Stomach (tissue), 9 donors: ENCODE results near the gene PRDM2. TPM values are rescaled to one million over a fixed set of nuclear protein-coding genes. Genes with fewer than 3 reads are reported as not detected.

Experiments used
- DNase-seq, 2 donors: peaks; one replicate each; pipeline versions ENCODE4 v3.0.0 to v3.0.0-alpha.2; 2013 to 2019
- H3K27ac ChIP-seq, 5 donors: fragments of 200-600 bp in 4 of 5; sonication (generic) in 4 of 5; one replicate each; pipeline ENCODE4 v1.5.1; 2013 to 2019; ENCODE audit warnings: mild to moderate bottlenecking in 1 of 5, moderate library complexity in 1 of 5
- H3K27me3 ChIP-seq, 3 donors: fragments of 200-600 bp; sonication (generic); one replicate each; pipeline ENCODE4 v1.5.1; 2017 to 2019; ENCODE audit warnings: mixed run types in 1 of 3
- H3K36me3 ChIP-seq, 4 donors: fragments of 200-600 bp; sonication (generic); 1 replicate in 3 of 4; 2 replicates in 1 of 4; pipeline ENCODE4 v1.5.1; 2016 to 2019
- H3K4me1 ChIP-seq, 4 donors: fragments of 200-600 bp; sonication (generic); one replicate each; pipeline ENCODE4 v1.5.1; 2016 to 2019
- H3K4me3 ChIP-seq, 4 donors: fragments of 200-600 bp; sonication (generic) in 3 of 4; one replicate each; pipeline ENCODE4 v1.5.1; 2016 to 2019; ENCODE audit warnings: mild to moderate bottlenecking in 1 of 4
- H3K9me3 ChIP-seq, 4 donors: fragments of 200-600 bp; sonication (generic); one replicate each; pipeline ENCODE4 v1.5.1; 2016 to 2019
- EP300 ChIP-seq: sonication (generic); formaldehyde crosslinking; IDR thresholded peaks from one replicate; pipeline ENCODE4 v1.6.1; 2017; ENCODE audit warnings: antibody characterized with exemption
- POLR2A ChIP-seq, 4 donors: fragments of 450-650 bp; IDR thresholded peaks; one replicate each; pipeline ENCODE4 v1.6.1; 2016; ENCODE audit warnings: antibody characterized with exemption in 4 of 4, control low read depth in 2 of 4, mild to moderate bottlenecking in 1 of 4, moderate library complexity in 1 of 4
- POLR2AphosphoS5 ChIP-seq, 3 donors: sonication (generic); formaldehyde crosslinking; IDR thresholded peaks; one replicate each; pipeline ENCODE4 v1.6.1; 2016; ENCODE audit warnings: antibody characterized with exemption in 3 of 3
- WGBS, 5 donors: extraction: QIAGEN DNeasy Blood & Tissue Kit in 3 of 5; methylation state at CpG; one replicate each; pipeline versions ENCODE4 v1.1.5 to v1.1.7; 2013 to 2018; 5-methylcytosine and 5-hydroxymethylcytosine counted together
- intact Hi-C: fragments of 100-400 bp; cut with DNase I; formaldehyde crosslinking; loops from one replicate; pipeline ENCODE4 v1.15.1; 2023; ENCODE audit warnings: low total_unique reads
- polyA plus RNA-seq, 3 donors: library from polyadenylated mRNA; stranded (reverse); fragments of 200-250 nt; gene quantifications; one replicate each; pipeline ENCODE4 v1.2.3, GENCODE V29; 2013
- total RNA-seq, 5 donors: library from RNA; depleted of rRNA; stranded (reverse); fragments of >200 nt; gene quantifications; one replicate each; pipeline versions ENCODE4 v1.1.0 to v1.2.3, GENCODE V29; 2014 to 2016
- TF ChIP-seq, protein P1 (sequence below), 7 experiments: fragments of 450-650 bp in 4 of 7; fragments of 200-600 bp in 3 of 7; sonication (generic) in 3 of 7; IDR thresholded peaks; one replicate each; pipeline ENCODE4 v1.5.1; 2016 to 2019; ENCODE audit warnings: antibody characterized with exemption in 7 of 7, control low read depth in 2 of 7, mild to moderate bottlenecking in 1 of 7
- donor health status: healthy with polysubstance abuse.
- donor health status: Bipolar disorder and iron deficiency.
- donor health status: healthy.

Gene PRDM2
- total and polyA plus RNA-seq, 8 donors = 10.1 to 77.7 (median 24.8) TPM

DNA sequence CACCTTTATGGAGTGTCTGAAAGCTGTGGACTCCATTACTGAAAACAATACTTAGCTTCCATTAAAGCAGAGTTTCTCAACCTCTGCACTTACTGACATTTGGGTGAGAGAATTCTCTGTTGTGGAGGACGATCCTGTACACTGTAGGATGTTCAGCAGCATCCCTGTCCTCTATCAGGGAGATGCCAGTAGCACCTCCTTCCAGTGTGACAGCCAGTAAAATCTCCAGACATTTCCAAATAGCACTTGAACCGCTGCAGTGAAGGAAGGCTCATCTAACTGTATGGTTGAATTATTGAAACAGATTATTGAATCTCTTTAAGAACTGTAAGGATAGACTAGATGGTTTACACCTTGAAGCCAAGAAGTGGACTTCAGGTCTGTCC is 3.1 kb downstream of the PRDM2 start:
- no peak for TF ChIP-seq POLR2AphosphoS5 (IDR thresholded peaks at IDR 0.05)
- no peak for TF ChIP-seq EP300
- TF ChIP-seq, protein P1, sequence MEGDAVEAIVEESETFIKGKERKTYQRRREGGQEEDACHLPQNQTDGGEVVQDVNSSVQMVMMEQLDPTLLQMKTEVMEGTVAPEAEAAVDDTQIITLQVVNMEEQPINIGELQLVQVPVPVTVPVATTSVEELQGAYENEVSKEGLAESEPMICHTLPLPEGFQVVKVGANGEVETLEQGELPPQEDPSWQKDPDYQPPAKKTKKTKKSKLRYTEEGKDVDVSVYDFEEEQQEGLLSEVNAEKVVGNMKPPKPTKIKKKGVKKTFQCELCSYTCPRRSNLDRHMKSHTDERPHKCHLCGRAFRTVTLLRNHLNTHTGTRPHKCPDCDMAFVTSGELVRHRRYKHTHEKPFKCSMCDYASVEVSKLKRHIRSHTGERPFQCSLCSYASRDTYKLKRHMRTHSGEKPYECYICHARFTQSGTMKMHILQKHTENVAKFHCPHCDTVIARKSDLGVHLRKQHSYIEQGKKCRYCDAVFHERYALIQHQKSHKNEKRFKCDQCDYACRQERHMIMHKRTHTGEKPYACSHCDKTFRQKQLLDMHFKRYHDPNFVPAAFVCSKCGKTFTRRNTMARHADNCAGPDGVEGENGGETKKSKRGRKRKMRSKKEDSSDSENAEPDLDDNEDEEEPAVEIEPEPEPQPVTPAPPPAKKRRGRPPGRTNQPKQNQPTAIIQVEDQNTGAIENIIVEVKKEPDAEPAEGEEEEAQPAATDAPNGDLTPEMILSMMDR (IDR thresholded peaks at IDR 0.05) = no peak
- TF ChIP-seq POLR2A (IDR thresholded peaks at IDR 0.05) = no peak
- Histone ChIP-seq H3K4me3 (no peak overlapping the region), H3K9me3 (peaks cover 0 to under 1% (median 0%) of the 10 kb centered on the region in 4 donors), H3K27ac (peak overlapping the region in 2 of 5 donors; percentile 79 to 97), H3K27me3 (no peaks in the 10 kb centered on the region), H3K36me3 (no peaks in the 10 kb centered on the region), H3K4me1 (peaks cover 7 to 60% (median 31%) of the 10 kb centered on the region in 4 donors)
- whole genome bisulfite sequencing, 5 donors = 75 to 86% (median 85%) methylated on average over 2 of the region's 2 CpGs
- no peak for DNase-seq
- intact Hi-C loops = no loop called here

DNA sequence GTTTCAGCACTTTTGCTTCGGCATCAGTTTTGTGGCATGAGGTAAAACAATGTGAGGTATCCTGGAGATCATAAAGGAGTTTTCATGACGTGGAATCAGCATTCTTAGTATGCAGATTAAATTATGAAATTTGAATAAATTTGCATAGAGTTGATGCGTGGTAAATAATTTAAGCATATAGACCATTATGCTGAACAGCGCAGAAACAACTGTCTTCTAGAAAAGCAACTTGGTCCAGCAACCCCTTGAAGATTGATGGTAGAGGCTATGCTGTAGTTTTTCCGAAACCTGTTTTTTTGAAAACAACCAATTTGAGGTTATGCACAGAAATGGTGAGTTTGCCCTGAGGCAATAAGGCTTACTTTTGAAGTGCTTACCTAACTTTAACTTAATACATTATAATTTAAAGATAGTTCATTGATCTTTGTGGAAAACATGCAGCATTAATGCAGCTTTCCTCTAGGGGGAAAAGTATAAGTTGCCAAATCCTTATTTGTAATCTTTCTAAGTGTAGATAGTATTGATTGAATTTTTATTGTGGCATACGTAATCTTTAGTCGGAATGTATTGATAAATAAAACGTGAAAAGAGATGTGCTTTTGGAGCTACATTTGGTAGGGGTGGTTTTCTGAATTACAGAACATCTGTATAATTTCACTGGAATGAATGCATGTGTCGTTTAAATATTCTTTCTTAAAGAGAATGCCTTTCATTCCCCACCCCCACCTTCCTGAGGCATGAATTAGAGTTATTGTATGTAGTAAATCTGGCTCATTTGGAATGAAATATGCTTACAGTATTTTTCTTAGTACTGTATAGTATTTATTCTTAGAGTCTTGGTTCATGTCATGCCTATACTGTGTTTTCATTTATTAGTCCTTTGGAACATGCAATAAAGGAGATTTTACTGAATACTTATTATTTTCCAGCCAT is 3.8 kb downstream of the PRDM2 start:
- H3K9me3 ChIP-seq = no peaks in the 10 kb centered on the region
- intact Hi-C loops = no loop called here
- DNase-seq = no peak
- 69 to 77% (median 74%) methylated on average over 9 of the region's 9 CpGs for WGBS, 5 donors
- H3K27me3 ChIP-seq = no peaks in the 10 kb centered on the region
- H3K36me3 ChIP-seq = no peaks in the 10 kb centered on the region
- H3K4me1 ChIP-seq = peaks cover 7 to 67% (median 35%) of the 10 kb centered on the region in 4 donors
- no peak overlapping the region for H3K27ac ChIP-seq
- H3K4me3 ChIP-seq = no peak overlapping the region
- no peak for TF ChIP-seq EP300
- TF ChIP-seq, protein P1 (IDR thresholded peaks at IDR 0.05) = no peak
- TF ChIP-seq POLR2AphosphoS5 (IDR thresholded peaks at IDR 0.05) = no peak
- no peak for TF ChIP-seq POLR2A (IDR thresholded peaks at IDR 0.05)

DNA sequence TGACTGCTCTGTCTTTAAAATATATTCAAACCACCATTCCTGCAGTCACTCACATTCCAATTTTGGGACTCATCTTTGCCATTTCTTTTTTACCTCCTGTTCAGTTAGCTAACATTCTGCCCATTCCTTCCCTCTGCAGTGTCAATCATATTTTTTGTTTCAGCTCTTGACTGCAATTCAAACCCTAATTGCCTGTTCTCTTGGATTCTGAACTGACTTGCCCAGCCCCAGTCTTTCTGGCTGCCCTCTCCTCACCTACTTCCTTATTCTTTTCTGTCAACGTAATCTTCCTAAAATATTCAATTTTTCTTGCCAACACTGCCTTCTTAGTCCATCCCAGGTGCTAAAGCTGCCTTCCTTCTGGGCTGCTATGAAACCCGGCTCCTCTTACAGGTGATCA is 6.1 kb downstream of the PRDM2 start:
- Histone ChIP-seq H3K36me3 (no peaks in the 10 kb centered on the region), H3K27ac (no peak overlapping the region), H3K4me1 (peaks cover 0 to 59% (median 28%) of the 10 kb centered on the region in 4 donors), H3K9me3 (no peaks in the 10 kb centered on the region), H3K4me3 (no peak overlapping the region), H3K27me3 (no peaks in the 10 kb centered on the region)
- DNase-seq = no peak
- TF ChIP-seq, protein P1 (IDR thresholded peaks at IDR 0.05) = no peak
- TF ChIP-seq POLR2A (IDR thresholded peaks at IDR 0.05) = no peak
- no peak for TF ChIP-seq EP300
- TF ChIP-seq POLR2AphosphoS5 (IDR thresholded peaks at IDR 0.05) = no peak
- WGBS, 5 donors = 60 to 86% (median 75%) methylated on average over 2 of the region's 2 CpGs
- intact Hi-C loops = no loop called here

DNA sequence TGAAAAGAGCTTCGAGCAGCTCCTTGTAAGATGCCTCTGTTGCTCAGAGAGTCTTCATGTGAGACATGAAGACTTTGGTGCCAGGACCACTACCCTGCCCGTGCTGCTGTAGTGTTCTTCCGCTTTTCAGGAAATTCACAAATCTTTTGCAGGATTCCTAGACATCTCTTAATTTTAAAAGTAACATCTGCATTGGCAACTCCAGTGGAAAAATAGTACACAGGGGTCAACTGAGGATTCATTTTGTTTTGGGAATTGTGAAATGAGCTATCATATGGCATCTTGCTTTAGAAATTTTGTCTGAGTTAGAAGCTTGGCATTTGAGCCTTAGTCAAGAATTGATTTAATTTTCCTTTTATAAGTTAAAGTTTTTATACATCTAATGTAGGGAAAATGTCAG is 7.2 kb downstream of the PRDM2 start:
- no peak for DNase-seq
- 74 to 88% (median 87%) methylated on average over 3 of the region's 3 CpGs for WGBS, 5 donors
- TF ChIP-seq POLR2AphosphoS5 (IDR thresholded peaks at IDR 0.05) (no peak), POLR2A (IDR thresholded peaks at IDR 0.05) (no peak), EP300 (no peak)
- TF ChIP-seq, protein P1 (IDR thresholded peaks at IDR 0.05) = no peak
- Histone ChIP-seq H3K36me3 (no peaks in the 10 kb centered on the region), H3K27me3 (no peaks in the 10 kb centered on the region), H3K27ac (no peak overlapping the region), H3K4me1 (peaks cover 0 to 48% (median 18%) of the 10 kb centered on the region in 4 donors), H3K4me3 (no peak overlapping the region), H3K9me3 (no peaks in the 10 kb centered on the region)
- intact Hi-C loops = no loop called here
